GM23248 (cell line): Measurements from ENCODE around the gene BRF1.

Experiments used
- EZH2 ChIP-seq: fragments of 200-600 bp; sonication (generic); IDR thresholded peaks from 2 replicates; pipeline ENCODE4 v1.6.1; 2018; ENCODE audit warnings: antibody characterized with exemption, mild to moderate bottlenecking; ENCODE audit not compliant: insufficient read depth, poor library complexity, severe bottlenecking
- EZH2phosphoT487 ChIP-seq: fragments of 200-600 bp; sonication (generic); IDR thresholded peaks from 2 replicates; pipeline ENCODE4 v1.6.1; 2018; ENCODE audit warnings: antibody characterized with exemption, moderate library complexity, mild to moderate bottlenecking, low read depth; ENCODE audit not compliant: insufficient read depth

DNA sequence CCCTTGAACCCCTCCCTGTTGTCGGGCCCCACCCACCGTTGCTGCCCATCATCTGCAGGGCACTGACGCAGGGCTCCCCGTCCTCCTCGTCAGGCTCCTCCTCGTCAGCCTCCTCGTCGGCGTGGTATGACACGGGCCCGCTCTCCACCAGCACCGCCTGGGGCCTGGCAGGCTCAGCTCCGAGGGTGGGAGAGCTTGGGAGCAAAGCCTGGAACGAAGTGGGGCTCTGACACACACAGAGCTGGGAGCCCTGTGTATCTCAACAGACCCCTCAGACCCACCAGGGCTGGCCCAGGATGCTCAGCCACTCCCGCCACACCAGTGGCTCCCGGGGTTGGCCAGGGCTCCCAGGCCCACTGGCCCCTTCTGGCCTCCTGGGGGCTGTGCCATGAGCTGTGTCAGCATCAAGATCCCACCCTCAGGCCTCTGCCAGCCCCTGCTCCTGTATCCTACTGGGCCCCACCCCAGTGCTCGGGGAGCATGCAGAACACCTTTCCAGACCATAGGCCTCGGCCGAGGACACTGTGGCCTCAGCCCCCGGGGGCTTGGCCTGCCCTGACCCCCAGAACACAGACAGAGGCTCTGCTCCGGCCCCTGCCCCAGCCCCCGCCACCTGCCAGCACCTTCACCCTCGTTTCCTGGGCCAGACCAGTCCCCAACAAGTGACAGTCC lies 89.6 kb downstream of the BRF1 start:
- TF ChIP-seq EZH2phosphoT487 (no peak), EZH2 (no peak)
